Astrocyte (in vitro differentiated cells and primary cell): ENCODE results near the gene ZFHX3.

ENCODE experiments used
- EZH2 ChIP-seq: IDR thresholded peaks from 2 replicates; pipeline ENCODE4 v1.6.1; 2012; ENCODE audit warnings: mild to moderate bottlenecking, low read length, inconsistent platforms; ENCODE audit not compliant: insufficient read depth
- TF ChIP-seq, protein P1 (sequence below): IDR thresholded peaks from 2 replicates; pipeline ENCODE4 v1.5.1; 2011; ENCODE audit warnings: low read depth, mild to moderate bottlenecking, inconsistent platforms, low read length, moderate library complexity; ENCODE audit not compliant: insufficient read depth

DNA sequence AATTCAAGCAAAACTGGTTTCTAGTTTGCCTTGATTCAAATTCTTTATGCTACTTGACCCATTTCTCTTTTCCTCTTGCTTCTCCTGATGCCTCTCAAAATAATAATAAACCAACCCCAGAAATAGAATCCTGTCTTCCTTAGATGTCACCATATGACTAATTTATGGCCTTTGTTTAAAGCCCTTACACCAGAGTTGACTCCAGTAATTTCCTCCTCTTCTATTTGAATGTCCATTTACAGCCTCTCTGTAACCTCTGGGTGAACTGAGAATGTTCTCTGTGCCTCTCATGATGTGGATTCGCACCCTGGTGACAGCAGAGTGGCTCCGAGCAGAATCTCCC is 31.5 kb downstream of the ZFHX3 start:
- TF ChIP-seq, protein P1, sequence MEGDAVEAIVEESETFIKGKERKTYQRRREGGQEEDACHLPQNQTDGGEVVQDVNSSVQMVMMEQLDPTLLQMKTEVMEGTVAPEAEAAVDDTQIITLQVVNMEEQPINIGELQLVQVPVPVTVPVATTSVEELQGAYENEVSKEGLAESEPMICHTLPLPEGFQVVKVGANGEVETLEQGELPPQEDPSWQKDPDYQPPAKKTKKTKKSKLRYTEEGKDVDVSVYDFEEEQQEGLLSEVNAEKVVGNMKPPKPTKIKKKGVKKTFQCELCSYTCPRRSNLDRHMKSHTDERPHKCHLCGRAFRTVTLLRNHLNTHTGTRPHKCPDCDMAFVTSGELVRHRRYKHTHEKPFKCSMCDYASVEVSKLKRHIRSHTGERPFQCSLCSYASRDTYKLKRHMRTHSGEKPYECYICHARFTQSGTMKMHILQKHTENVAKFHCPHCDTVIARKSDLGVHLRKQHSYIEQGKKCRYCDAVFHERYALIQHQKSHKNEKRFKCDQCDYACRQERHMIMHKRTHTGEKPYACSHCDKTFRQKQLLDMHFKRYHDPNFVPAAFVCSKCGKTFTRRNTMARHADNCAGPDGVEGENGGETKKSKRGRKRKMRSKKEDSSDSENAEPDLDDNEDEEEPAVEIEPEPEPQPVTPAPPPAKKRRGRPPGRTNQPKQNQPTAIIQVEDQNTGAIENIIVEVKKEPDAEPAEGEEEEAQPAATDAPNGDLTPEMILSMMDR = no peak
- no peak for TF ChIP-seq EZH2
